NCI-H2029 treated with DMSO at 0.1 percent for 48 hours (cell line): ENCODE results near the gene AP5Z1.
A peak's percentile ranks its signal among the peaks of the same experiment; 100 is the strongest.

ENCODE experiments used
- DNase-seq: peaks from one replicate; lab custom pipeline; 2025; lab: John Stamatoyannopoulos, UW

AP5Z1 gene

DNA sequence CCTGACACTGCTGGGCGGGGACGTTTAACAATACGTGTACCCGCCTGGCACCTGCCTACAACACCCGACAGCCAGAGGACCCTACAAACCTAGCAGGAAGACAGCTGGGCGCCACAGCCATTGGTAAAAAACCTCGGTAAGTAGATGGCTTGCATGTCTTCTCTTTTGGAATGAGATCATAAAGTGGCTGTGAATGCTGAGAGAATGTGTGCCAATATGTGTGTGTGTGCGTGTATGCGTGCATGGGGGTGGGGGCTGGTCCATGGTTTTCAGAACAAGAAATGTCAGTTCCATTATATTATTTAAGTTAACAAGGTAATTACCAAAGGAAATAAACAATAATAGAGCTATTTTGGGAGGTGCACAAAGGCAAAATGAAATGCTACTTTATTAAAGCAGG lies 47.3 kb downstream of the AP5Z1 start:
- DNase-seq: peak; percentile 2

GRCh38 chr7:4823441-4824119 lies 48.2 kb downstream of the AP5Z1 start:
- no peak for DNase-seq

DNA sequence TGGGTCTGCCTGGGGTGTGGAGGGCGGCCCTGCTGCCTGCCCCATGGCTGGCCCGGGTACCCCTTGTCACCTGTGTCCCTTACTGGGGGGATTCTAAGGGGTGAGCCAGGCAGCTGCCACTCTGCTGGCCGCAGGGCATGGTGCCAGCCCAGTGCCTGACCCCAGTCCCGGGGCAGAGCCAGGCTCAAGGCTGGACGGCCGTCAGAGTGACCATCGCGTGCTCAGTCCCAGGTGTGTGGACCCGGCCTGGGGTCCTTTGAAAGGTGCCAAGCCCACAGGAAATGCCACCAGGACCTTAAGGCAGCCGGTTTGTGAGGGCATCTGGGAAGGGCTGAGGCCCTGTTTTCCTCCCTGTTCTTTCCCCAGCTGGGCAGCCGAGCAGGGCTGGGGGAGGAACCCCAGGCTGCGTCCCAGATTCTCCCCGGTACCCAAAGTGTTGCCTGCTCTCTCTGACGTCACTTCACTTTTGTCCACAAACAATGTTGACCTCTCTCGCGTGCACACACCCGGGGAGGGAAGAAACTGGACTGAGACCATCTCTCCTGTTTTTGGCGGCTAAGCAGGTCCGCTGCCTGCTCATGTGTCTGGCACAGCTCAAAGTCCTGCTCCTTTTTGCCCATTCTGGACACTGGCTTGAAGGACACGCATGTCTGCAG lies 48.8 kb downstream of the AP5Z1 start:
- no peak for DNase-seq

GRCh38 chr7:4825081-4825480 lies 49.7 kb downstream of the AP5Z1 start:
- no peak for DNase-seq

DNA sequence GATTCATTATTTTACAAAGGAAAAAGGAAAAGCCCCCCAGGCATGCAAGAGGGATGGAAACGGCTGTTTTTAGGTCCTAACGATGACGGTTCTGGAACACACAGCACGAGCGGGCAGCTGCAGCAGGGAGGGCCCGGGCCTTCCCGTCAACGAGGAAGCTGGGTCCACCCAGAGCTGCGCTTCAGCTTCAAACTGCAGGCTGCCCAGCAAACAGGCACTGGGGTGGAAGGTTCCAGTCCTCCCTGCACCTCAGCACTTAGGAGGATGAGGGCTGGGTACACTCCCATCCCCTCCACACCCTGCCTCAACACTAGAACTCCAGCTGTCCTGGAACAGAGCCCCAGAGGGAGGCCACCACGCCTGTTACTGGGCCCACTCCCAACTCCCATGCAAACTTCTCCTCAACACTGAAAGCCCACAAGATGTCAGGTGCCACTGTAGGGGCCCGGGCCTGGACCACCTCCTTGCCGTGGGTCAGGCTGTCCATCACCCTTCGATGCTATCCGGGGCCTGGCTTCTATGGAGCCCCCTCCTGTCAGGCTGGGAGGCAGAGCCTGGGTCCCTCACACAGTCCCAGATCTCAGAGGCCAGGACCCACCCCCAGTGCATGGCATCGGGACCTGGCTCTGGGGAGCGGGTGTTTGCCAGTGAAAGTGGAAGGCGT lies 53.4 kb downstream of the AP5Z1 start:
- DNase-seq: no peak

DNA sequence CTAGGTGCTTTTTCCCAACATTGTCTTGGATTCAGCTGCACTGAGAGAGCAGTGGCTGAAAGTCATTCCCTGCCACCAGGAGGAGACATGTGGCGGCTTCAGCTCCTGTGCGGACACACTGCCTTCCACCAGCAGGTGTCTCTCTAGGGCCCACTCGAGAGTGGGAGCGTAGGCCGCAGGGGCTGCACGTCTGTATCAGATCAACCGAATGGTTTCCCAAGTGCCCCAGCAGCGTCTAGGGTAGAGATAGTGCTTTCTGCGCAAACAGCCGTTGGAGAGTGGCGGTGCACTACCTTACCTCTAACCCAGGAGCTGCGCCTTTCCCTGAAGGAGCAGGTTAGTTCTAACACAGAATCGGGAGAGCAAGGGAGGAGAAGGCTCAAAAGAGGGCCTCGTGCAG lies 54.8 kb downstream of the AP5Z1 start:
- peak; percentile 32 for DNase-seq

DNA sequence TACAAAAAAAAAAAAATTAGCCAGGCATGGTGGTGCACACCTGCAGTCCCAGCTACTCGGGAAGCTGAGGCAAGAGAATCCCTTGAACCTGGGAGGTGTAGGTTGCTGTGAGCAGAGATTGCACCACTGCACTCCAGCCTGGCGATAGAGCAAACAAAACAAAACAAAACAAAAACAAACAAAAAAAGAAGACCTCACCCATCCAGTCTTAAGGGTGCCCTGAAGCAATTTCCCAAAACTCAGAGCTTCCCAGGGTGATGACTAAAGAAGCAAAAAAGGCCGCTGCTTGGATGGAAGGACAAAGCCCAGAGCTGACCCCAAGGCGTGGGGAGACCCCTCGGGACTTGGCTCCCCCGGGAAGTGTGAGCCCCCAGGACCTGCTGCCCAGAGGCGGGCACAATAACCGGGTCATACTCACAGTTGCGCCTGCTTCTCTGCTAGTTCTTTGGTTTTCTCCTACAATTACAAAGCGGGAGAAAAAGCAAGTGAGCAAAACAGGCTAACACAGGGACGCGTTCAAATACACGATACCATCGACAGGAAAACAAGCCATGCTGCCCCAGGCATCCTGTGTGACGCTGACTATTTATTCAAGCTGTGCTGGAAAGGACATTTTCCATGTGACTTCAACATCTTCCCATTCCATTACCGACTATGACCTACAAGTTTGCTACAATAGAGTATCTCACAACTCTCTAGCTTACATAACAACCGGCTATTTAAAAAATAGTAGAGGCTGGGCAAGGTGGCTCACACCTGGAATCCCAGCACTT lies 56.5 kb downstream of the AP5Z1 start:
- DNase-seq: no peak

DNA sequence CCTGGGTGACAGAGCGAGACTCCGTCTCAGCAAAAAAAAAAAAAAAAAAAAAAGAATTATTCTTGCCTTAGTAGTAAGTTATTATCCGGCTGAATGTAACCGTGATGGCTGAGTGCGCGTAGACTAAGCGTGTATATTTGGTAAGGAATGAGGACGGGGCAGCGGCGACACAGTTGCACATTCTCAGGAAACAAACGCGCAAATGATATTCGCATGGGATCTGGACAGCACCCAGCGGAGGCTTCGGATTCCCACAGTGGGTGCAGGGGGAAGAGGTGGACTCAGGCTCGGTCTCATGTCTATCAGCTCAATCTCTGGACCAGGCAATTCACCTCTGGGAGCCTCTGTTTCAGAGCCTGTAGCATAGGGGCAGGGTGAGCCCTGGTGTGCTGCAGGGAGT lies 57.3 kb downstream of the AP5Z1 start:
- DNase-seq: no peak

- DNase-seq: no peak
These were observed 57.8 kb downstream of the AP5Z1 start for GRCh38 chr7:4833176-4833575.

- DNase-seq: no peak
These were observed 58.5 kb downstream of the AP5Z1 start for GRCh38 chr7:4833691-4834600.

- no peak for DNase-seq
These were observed 59.4 kb downstream of the AP5Z1 start for GRCh38 chr7:4834601-4835397.

GRCh38 chr7:4835398-4836205 lies 60.2 kb downstream of the AP5Z1 start:
- DNase-seq: no peak

DNA sequence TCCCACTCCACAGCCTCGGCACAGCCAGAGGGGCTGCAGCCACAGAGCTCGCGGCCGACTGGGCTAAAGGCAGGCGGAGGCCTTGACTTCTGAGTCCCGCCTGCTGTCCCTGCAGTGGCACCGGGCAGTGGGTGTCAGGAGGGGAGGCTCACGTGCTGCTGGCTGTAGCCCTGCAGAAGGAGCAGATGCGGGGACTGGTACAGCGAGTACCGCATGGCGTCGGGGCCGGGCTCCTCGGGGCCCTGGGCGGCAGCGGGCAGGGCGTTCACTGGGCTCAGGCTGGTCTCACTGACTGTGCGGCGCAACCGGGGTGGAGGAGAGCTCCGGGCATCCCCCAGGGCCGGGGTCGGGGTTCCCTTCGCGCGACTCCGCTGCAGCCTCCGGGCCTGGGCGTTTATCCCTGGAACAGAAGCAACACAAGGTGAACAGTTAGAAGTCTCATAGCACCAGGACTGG lies 60.8 kb downstream of the AP5Z1 start:
- no peak for DNase-seq

DNA sequence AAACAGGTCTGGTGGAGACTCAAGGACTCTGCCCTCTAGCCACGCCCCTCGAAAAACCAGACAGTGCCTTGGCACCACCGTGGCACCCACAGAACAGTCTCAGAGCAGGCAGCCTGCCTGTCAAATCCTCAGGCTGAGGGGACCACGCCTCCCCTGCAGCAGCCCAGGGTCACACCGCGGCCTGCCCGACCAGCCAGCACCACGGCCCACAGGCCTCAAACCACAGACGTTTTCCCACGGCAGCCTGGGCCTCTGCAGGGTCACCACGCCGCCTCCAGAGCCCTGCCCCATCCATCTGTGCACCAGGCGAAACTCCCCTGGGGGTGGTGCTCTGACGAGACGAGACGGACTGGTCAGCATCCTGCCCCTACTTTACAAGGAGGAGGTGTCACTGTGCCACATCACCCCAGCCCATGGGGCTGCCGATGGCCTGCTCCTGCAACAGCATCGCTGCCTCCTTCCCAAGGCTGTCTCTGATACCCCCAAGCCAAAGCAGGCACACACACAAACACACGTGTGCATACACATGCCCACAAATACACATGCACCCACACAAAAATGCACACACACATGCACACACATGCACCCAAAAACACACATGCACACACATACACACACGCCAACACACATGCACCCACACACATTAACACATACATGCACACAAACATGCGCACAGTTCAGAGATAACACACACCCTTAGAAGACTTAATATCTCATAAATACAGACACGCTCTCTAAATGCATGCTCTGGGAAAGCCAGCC lies 61.8 kb downstream of the AP5Z1 start:
- no peak for DNase-seq

GRCh38 chr7:4837803-4838625 lies 62.6 kb downstream of the AP5Z1 start:
- no peak for DNase-seq

DNA sequence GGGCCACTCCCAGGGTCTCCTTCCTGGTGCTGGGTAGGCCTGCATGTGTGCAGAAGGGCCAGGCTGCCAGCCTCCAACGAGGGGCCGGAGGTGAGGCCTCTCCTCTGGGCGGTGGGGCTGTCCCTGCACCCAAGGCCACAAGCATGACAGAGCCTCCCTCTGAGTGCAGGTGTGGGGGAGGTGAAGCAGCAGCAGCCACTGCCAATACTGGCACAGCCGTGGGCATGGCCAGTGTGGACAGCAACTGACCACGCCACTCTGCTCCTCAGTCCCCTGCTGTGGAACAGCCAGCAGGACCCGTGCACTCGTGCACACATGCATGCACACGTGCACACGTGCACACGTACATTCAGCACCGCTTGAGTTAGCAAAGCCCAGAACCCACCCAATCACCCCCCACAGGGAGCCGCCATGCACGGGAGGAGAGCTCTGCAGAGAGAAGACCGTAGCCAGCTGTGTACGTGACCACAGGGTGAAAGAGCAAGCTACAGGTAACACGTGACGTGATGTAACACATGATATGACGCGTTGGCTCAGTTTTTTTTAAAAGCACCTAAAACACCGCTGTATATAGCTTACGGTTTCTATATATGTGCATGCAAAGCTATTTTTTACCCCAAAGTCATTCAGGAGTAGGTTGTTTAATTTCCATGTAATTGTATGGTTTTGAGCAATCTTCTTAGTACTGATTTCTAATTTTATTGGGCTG lies 63.4 kb downstream of the AP5Z1 start:
- DNase-seq: no peak

GRCh38 chr7:4840079-4840501 lies 64.7 kb downstream of the AP5Z1 start:
- DNase-seq: no peak
